NCI-H446 (cell line): ENCODE results near the gene NOP58.
A peak's percentile ranks its signal among the peaks of the same experiment; 100 is the strongest.
"Not testable (repeated sequence)": the region's sequence is repeated elsewhere in the genome, so short reads cannot be mapped to it uniquely, and the experiment has no call there.

Experiments used
- DNase-seq, 2 experiments: peaks; one replicate each; lab custom pipeline; 2025; lab: John Stamatoyannopoulos, UW

Gene NOP58

DNA sequence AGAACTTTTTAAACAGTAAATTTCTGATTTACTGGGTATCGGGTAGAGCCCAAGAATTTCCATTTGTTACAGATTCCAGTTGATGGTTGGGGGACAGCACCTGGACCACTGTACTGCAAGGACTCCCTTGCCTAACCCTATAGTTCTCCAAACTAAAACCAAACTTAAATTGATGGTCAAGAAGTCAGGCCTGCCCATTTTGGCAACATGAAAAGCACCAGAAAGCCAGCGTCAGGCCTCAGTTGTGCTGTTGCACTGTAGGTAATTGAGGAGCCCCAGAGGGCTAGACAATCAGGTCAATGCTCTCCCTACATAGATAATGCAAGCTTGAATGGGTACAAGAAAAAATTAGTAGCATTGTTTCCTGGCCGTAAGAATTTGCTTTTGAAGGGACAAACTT lies 40.5 kb downstream of the NOP58 start:
- DNase-seq: no peak

DNA sequence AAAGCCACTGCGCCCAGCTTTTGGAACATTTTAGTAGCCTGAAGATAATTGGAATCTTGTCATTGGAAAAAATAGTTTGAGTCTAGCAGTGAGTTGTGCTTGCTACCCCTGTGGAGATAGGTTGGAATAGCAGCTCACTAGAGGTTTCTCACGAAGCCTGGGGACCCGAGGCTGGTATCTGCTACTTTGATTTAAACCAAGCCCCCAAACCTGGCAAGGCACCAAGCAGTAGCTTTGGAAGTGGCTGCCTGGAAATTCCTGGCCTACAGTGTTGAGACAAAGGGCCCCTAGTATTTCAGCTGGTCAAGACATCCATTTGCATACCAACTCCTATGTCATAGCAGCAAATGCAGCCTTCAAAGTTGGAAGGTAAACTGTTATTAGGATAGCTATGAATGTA lies 42.1 kb downstream of the NOP58 start:
- DNase-seq: no peak

DNA sequence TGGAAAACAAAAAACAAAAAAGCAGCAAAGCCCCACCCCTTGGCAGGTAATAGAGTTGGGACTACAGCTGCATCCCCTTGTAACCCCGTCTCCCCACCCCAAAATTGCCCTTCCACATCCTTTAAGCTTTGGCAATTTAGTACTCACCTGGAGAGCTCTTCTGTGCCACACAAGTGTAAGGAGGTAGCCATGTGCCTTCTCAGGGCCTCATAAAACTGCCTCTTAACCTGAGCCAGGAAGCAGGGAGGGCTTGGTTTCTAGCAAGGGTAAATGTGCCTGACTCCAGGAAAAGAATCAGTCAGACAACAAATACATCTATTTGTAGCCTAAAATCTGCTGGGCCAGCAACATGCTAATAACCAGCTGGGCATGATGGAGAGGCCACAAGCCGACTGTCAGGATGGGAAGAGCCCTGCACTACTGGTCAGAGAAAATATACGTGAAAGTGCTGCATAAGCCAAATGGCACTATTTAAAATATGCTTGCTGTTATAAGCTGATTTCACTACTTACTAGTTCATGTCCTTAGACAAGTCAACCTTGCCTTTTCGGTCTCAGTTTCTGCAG lies 46.3 kb downstream of the NOP58 start:
- no peak for DNase-seq

DNA sequence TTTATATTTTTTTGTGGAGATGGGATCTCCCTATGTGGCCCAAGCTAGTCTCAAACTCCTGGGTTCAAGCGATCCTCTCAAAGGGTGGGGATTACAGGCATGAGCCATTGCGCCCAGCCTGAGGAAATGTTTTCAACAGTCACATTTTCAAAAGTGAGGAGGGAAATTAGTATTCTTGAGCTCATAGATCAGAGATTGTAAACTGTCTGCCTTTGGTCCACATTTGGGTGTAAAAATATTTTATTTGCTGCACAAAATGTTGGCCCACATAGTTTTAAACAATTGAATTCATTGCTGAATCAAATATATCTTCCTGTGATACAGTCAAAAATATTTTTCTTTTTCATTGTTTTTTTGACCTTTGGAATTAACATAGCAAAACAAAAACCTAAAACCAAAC lies 48.6 kb downstream of the NOP58 start:
- no peak for DNase-seq

DNA sequence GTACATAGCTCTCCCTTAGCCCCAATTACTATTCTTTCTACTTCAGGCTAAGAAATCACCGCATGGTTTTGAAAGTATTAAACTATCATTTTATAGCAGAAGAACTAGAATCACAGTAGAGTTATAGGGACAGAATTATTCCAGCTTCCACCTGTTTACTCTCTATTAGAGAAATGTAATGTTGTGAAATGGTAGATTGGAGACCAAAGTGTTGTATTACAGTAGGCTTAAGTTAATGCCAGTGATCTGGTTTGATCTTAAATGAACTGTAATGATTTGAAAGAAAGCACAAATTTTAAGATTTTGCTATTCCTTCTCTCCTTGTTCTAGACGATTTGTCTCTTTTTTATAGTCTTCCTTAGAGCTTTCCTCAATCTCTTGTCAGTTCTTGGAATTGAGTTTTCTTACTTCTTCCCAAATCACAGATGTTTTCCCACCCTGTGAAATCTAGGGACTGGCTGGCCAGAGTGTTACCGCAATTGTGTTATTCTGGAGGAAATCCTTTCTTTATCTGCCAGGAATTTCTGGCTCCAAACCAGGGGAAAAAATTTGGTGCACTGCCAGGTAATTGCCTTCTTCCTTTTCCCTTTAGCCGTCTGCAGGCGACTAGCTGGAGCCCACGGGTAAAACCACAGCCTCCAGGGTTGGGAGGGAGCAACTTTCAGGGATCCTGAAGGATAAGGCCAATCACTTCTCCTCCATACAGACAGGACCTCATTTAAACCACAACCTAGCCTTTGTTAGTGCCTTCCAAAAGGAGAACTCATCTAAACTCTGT lies 51.7 kb downstream of the NOP58 start:
- peak; percentile 28 to 82 for DNase-seq

DNA sequence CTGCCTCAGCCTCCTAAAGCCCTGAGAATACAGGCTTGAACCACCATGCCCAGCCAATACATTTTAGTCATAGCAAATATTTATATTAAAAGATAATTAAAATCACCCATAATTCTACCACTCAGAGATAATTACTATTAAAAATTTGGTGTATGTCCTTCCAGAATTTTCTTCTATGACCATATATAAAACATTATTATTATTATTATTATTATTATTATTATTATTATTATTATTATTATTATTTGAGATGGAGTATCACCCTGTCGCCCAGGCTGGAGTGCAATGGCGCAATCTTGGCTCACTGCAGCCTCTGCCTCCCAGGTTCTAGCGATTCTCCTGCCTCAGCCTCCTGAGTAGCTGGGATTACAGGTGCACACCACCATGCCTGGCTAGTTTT lies 54.8 kb downstream of the NOP58 start:
- DNase-seq: not testable (repeated sequence)

DNA sequence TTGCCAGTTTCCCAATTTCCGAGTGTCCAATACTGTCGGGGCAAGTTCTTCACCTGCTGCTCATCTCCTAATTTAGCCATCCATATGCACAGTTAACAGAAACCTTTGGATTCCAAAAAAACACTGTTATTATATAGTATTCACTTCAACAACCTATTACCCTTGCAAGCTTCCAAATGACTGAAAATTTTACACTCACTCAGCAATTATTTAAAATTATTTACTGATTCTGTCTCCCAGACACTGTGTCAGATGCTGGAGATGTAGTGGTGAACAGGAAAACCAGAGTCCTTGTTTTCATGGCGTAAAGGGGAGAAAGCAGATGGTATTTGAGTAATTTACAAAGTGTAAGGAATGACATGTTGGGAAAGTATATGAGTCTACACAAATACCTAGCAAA lies 56.9 kb downstream of the NOP58 start:
- DNase-seq: no peak

DNA sequence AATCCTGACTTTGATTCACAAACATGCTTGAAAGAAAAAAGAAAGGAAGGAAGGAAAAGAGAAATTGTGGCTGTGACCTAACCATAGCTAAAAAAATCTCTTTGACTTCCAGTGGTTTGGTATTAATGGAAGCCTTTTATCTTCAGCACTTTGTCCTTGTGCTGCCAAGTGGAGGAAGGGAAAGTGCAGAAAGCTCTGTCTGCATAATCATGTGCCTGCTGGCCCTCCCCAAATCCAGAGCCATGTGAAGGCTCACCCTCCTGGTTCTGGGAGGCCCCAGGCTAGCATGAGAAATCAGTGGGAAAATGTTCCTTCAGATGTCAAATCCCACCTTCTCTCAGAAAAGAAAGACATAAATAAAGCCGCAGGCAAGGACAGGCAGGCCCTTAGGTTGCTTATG lies 62.3 kb downstream of the NOP58 start:
- DNase-seq: no peak

DNA sequence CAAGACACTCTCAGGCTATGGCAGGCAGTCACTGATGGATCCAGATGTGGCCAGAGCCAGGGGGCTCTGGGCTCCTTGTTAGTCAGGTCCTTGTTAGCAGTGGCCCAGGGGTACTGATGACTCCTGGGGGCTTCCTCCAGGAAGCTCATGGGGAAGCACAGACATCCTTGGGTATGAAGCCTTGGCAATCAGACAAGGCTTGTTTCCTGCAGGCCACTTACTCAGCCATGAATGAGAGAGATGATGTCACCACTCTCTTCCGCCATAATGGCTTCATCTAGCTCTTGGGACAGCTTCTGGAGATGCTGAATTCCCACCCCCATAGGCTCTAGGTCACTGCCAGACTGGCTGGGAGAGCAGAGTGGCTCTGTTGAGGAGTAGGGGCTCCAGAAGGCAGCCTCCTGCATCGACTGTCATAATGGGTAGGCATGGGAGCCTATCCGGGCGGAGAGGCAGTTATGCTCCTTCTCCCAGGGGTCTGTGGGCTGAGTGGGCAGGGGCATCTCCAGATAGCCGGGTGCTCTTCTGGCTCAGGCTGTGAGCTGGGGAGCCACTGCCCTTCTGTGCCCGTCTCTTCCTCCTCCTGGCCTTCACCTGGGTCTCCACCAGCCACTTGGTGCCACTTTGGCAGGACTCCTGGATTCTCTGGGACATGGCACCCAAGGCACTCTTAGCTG lies 70.4 kb downstream of the NOP58 start:
- DNase-seq: no peak

DNA sequence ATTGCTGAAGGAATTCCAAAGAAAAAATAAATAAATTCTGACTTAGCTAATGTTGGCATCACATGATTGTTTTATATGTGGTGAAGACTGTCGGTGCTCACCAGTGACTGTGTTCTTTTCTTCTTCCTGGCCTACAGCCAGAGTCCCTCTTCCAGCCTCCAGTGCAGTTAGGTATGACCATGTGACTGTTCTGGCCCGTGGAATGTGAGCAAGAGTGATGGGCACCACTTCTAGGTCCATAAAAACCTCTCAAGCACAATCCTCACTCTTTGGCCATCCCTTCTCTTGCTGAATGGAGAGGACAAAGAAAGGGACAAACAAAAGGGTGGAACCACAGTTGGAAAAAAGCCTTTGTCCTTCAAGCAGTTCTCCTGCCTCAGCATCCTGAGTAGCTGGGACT lies 71.6 kb downstream of the NOP58 start:
- no peak for DNase-seq

DNA sequence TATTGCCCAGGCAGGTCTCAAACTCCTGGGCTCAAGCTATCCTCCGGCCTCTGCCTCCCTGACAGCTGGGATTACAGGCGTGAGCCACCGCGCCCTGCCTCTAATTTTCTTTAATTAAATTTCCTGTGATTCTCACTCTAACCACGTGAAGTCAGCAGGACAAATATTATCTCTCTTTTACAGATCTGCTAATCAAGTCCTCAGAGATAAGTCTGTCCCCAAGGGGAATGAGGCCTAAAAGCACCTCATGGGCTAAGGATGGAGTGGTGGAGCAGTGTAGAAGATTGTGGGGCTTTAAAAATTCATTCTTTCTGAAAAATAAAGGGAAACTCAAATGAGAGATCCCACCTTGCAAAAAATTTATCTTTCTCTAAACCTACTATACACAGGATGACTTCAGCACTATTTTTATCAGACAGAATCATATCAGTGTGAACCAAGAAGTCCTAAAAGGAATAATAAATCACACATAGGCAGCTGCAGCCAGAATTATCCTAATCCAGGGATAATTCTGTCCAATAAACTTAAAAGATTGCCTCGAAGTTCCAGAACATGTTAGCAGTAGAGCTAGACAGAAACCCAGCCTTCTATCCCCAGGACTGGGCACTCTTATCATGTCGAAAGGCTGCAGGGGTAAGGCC lies 72.3 kb downstream of the NOP58 start:
- no peak for DNase-seq

DNA sequence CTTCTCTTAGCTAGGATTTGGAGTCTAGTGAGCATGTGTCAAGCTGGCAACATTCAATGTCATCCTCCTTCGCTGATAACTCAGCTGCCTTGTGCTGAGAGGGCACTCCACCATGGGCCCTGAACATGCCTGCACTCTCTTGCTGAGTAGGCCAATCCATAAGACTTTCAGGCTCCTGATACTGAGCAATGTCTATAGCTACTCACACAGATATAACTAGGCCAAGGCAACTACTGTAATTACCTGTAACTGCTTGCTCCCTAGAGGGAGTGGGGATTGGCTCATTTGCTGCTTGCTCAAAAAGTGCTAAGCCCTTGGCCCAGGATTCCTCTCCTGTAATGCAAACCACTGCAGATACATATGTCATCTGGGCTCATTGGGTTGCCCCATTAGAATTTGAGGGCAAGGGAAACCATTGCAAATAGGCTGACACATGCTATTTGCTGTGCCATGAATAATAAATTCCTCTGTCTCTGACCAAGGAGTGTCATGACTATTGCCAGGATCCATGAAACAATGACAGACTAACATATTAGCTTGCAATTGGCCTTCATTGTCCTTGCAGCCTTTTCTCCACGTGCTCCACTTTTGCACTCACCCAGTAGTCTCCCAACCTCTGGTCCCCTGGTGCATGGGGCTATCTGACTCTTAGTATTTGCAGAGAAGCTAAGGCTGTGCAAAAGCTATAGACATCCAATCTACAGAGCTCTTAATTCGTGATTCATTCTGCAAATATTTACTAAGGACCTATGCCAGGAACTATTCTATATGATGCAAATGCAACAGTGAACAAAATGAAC lies 73.7 kb downstream of the NOP58 start:
- DNase-seq: peak in 1 of 2 experiments; percentile 31

DNA sequence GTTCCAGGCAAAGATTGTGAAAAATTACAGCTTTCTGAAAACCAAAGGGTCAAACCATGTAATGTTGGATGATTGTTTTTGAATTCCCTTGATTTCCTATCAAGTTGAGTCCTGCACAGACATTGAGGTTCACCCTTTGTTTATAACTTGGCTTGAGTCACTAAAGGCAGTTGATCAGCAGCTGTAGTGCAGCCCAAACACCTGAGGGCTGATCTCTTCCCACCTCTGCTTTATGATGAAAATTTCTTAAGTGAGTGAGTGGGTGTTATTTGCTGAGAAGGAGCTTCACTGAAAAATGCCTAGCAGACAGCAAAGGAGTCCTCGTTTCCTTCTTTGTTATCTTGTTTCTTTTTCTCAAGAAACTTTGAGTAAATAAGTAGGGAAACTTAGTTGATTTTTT lies 78.6 kb downstream of the NOP58 start:
- DNase-seq: no peak

DNA sequence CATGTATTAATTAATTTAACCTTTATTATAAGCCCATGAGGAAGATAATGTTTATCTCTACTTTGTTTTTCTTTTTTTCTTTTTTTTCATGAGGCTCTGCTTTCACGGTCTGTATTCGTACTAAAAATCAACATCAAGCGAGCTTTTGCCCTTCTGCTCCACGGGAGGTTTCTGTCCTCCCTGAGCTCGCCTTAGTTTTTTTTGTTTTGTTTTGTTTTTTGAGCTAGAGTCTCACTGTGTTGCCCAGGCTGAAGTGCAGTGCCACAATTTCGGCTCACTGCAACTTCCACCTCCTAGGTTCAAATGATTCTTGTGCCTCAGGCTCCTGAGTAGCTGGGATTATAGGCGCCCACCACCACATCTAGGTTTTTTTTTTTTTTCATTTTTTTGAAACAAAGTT lies 80.6 kb downstream of the NOP58 start:
- no peak for DNase-seq
